H9 (cell line): ENCODE measurements around the gene BUB1. TPM values are rescaled to one million over a fixed set of nuclear protein-coding genes. Genes with fewer than 3 reads are reported as not detected.

ENCODE experiments used
- DNase-seq: peaks from one replicate; pipeline ENCODE4 v3.0.0-alpha.2; 2017
- H2AFZ ChIP-seq: one replicate; pipeline ENCODE4 v1.6.1; 2013; ENCODE audit warnings: mild to moderate bottlenecking, low read length, control low read depth, moderate library complexity
- H2AK5ac ChIP-seq: 2 replicates; pipeline ENCODE4 v1.6.1; 2013; ENCODE audit warnings: low read length, control low read depth, mixed read lengths; ENCODE audit not compliant: insufficient read length
- H2BK120ac ChIP-seq: one replicate; pipeline ENCODE4 v1.6.1; 2013; ENCODE audit warnings: low read depth, mild to moderate bottlenecking, low read length, control low read depth, inconsistent platforms; ENCODE audit not compliant: poor library complexity, severe bottlenecking
- H2BK12ac ChIP-seq: 2 replicates; pipeline ENCODE4 v1.6.1; 2013; ENCODE audit warnings: low read length, control low read depth, mixed read lengths, low read depth; ENCODE audit not compliant: insufficient read length
- H2BK15ac ChIP-seq: 2 replicates; pipeline ENCODE4 v1.6.1; 2013; ENCODE audit warnings: low read depth, low read length, control low read depth
- H2BK20ac ChIP-seq: one replicate; pipeline ENCODE4 v1.6.1; 2013; ENCODE audit warnings: low read depth, mild to moderate bottlenecking, low read length, control low read depth, inconsistent platforms; ENCODE audit not compliant: poor library complexity, severe bottlenecking
- H2BK5ac ChIP-seq: 2 replicates; pipeline ENCODE4 v1.6.1; 2013; ENCODE audit warnings: low read length, control low read depth, mixed read lengths; ENCODE audit not compliant: insufficient read length
- H3K14ac ChIP-seq: 2 replicates; pipeline ENCODE4 v1.6.1; 2013; ENCODE audit warnings: low read length, control low read depth; ENCODE audit not compliant: insufficient read depth
- H3K18ac ChIP-seq: 2 replicates; pipeline ENCODE4 v1.6.1; 2013; ENCODE audit warnings: low read depth, mild to moderate bottlenecking, mixed read lengths, low read length, control low read depth; ENCODE audit not compliant: insufficient read length
- H3K23ac ChIP-seq: 2 replicates; pipeline ENCODE4 v1.6.1; 2013; ENCODE audit warnings: low read length, control low read depth, mixed read lengths, low read depth; ENCODE audit not compliant: insufficient read length
- H3K23me2 ChIP-seq: 2 replicates; pipeline ENCODE4 v1.6.1; 2013; ENCODE audit warnings: low read depth, mild to moderate bottlenecking, mixed read lengths, low read length, control low read depth; ENCODE audit not compliant: insufficient read length, poor library complexity, severe bottlenecking
- H3K27ac ChIP-seq: 2 replicates; pipeline ENCODE4 v1.5.1; 2013; ENCODE audit warnings: low read length, control low read depth, mixed read lengths, low read depth; ENCODE audit not compliant: insufficient read length
- H3K27me3 ChIP-seq: 2 replicates; pipeline ENCODE4 v1.6.1; 2013; ENCODE audit warnings: low read length, control low read depth, inconsistent platforms; ENCODE audit not compliant: insufficient read depth
- H3K4ac ChIP-seq: 2 replicates; pipeline ENCODE4 v1.6.1; 2013; ENCODE audit warnings: low read depth, mild to moderate bottlenecking, control low read depth, inconsistent platforms, low read length, moderate library complexity
- H3K4me1 ChIP-seq: 2 replicates; pipeline ENCODE4 v1.6.1; 2013; ENCODE audit warnings: low read length, control low read depth, inconsistent platforms; ENCODE audit not compliant: insufficient read depth
- H3K4me2 ChIP-seq: 2 replicates; pipeline ENCODE4 v1.6.1; 2013; ENCODE audit warnings: low read length, control low read depth, mixed read lengths; ENCODE audit not compliant: insufficient read length, insufficient read depth
- H3K56ac ChIP-seq: 2 replicates; pipeline ENCODE4 v1.6.1; 2013; ENCODE audit warnings: low read depth, mild to moderate bottlenecking, mixed read lengths, low read length, control low read depth; ENCODE audit not compliant: insufficient read length
- H3K79me1 ChIP-seq: 2 replicates; pipeline ENCODE4 v1.6.1; 2013; ENCODE audit warnings: low read depth, mild to moderate bottlenecking, moderate library complexity, low read length, control low read depth, inconsistent platforms; ENCODE audit not compliant: insufficient read depth, poor library complexity, severe bottlenecking
- H3K79me2 ChIP-seq: 2 replicates; pipeline ENCODE4 v1.6.1; 2013; ENCODE audit warnings: low read length, control low read depth, inconsistent platforms; ENCODE audit not compliant: insufficient read depth
- H3K9ac ChIP-seq: 2 replicates; pipeline ENCODE4 v1.6.1; 2013; ENCODE audit warnings: low read length, control low read depth, mixed read lengths; ENCODE audit not compliant: insufficient read length; ENCODE audit errors: extremely low read depth
- H3K9me3 ChIP-seq: one replicate; pipeline ENCODE4 v1.6.1; 2013; ENCODE audit warnings: low read depth, low read length, inconsistent platforms; ENCODE audit not compliant: control insufficient read depth
- H3T11ph ChIP-seq: one replicate; pipeline ENCODE4 v1.6.1; 2013; ENCODE audit warnings: mild to moderate bottlenecking, low read length, control low read depth, inconsistent platforms
- H4K20me1 ChIP-seq: one replicate; pipeline ENCODE4 v1.6.1; 2013; ENCODE audit not compliant: control insufficient read depth, insufficient read length, insufficient read depth
- H4K5ac ChIP-seq: 2 replicates; pipeline ENCODE4 v1.6.1; 2013; ENCODE audit warnings: low read depth, mild to moderate bottlenecking, mixed read lengths, low read length, control low read depth; ENCODE audit not compliant: insufficient read length
- H4K8ac ChIP-seq: replicated peaks from 2 replicates; pipeline ENCODE4 v1.6.1; 2013; ENCODE audit warnings: low read length, control low read depth, mixed read lengths, low read depth; ENCODE audit not compliant: insufficient read length
- H4K91ac ChIP-seq: 2 replicates; pipeline ENCODE4 v1.6.1; 2013; ENCODE audit warnings: low read depth, mild to moderate bottlenecking, moderate library complexity, mixed read lengths, low read length, control low read depth; ENCODE audit not compliant: insufficient read length
- H3K27ac Mint-ChIP-seq, 3 experiments: 2 replicates in 2 of 3; 3 replicates in 1 of 3; pipeline ENCODE4 v1.8.0; 2020 to 2021; ENCODE audit warnings: mixed read lengths in 3 of 3, mild to moderate bottlenecking in 1 of 3, moderate library complexity in 1 of 3
- H3K27me3 Mint-ChIP-seq: 2 replicates; pipeline ENCODE4 v1.8.0; 2021; ENCODE audit warnings: low read depth, mild to moderate bottlenecking, moderate library complexity, mixed read lengths
- H3K36me3 Mint-ChIP-seq, 3 experiments: 2 replicates in 2 of 3; 3 replicates in 1 of 3; pipeline ENCODE4 v1.8.0; 2020 to 2021; ENCODE audit warnings: low read depth in 3 of 3, mixed read lengths in 3 of 3; ENCODE audit not compliant: insufficient read depth in 1 of 3
- H3K4me1 Mint-ChIP-seq, 2 experiments: 2 replicates each; pipeline ENCODE4 v1.8.0; 2020; ENCODE audit warnings: mixed read lengths in 2 of 2
- H3K4me3 Mint-ChIP-seq, 2 experiments: 2 replicates in 1 of 2; 3 replicates in 1 of 2; pipeline ENCODE4 v1.8.0; 2020 to 2021; ENCODE audit warnings: mild to moderate bottlenecking in 2 of 2, mixed read lengths in 2 of 2, moderate library complexity in 1 of 2
- H3K9me3 Mint-ChIP-seq, 2 experiments: 2 replicates in 1 of 2; 3 replicates in 1 of 2; pipeline ENCODE4 v1.8.0; 2020; ENCODE audit warnings: mild to moderate bottlenecking in 2 of 2, mixed read lengths in 2 of 2, moderate library complexity in 1 of 2
- WGBS: extraction: QIAGEN DNeasy Blood & Tissue Kit; methylation state at CpG from one replicate; pipeline ENCODE4 v1.1.7; 2013; ENCODE audit warnings: missing lambda C conversion rate, low lambda C conversion rate, mixed read lengths; ENCODE audit not compliant: insufficient read length; ENCODE audit errors: extremely low coverage; 5-methylcytosine and 5-hydroxymethylcytosine counted together
- total RNA-seq: library from RNA; stranded (reverse); gene quantifications from 2 replicates; pipeline ENCODE4 v1.2.1, GENCODE V29; 2021
- TF ChIP-seq, protein P1 (sequence below): fragments of 200-600 bp; sonication (generic); conservative IDR thresholded peaks from 3 replicates; pipeline ENCODE4 v1.8.0; 2021; ENCODE audit warnings: antibody characterized with exemption, mild to moderate bottlenecking

The BUB1 gene
- total RNA-seq, 1 experiment from 2014 or later: 144 TPM

DNA sequence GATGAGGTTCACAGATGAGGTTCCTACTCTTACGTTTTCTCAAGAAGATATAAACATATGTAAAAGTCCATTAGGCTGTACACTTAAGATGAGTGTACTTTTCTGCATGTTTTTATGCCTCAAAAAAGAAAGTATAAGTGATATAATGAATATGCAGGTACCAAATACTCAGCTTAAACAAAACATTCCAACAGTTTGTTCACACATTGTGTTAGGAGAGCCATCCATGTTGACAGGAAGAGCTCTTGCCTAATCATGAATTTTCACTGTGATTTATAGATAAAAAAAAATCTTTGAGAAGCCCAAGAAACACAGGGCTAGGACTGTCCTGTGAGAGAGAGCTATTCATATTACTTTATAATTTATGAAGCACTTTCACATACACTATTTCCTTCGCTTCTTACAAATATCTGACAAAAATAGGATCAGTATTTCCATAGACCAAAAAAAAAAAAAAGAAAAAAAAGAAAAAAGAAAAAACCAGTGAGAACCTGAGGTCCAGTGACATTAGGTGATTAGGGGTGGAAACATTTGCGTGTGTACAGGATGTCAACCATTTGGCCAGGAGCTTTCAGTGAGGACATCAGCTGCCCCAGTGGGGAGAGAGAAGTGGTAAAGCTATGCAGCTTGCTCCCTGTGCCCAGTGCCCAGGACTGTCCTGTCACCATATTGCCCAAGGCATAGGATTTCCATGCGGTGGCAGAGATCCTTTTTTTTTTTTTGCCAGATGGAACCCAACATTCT is 38.7 kb downstream of the BUB1 start:
- Histone ChIP-seq H3K4ac (no peak overlapping the region), H4K91ac (no peak overlapping the region), H2BK15ac (no peak overlapping the region), H4K5ac (no peak overlapping the region), H3K79me1 (no peaks in the 10 kb centered on the region), H3T11ph (no peak overlapping the region), H3K18ac (no peak overlapping the region), H4K8ac (no peak overlapping the region), H3K4me1 (no peaks in the 10 kb centered on the region), H3K4me2 (no peak overlapping the region), H2BK12ac (no peak overlapping the region), H2AK5ac (no peak overlapping the region), H3K9ac (no peak overlapping the region), H3K27me3 (no peaks in the 10 kb centered on the region), H2AFZ (no peak overlapping the region), H3K27ac (no peak overlapping the region), H2BK120ac (no peak overlapping the region), H3K23ac (no peak overlapping the region), H3K14ac (no peak overlapping the region), H4K20me1 (no peaks in the 10 kb centered on the region), H3K23me2 (no peaks in the 10 kb centered on the region), H2BK5ac (no peak overlapping the region), H3K56ac (no peak overlapping the region), H3K9me3 (no peaks in the 10 kb centered on the region), H3K79me2 (no peaks in the 10 kb centered on the region; the same call in 1 of the 2 replicates), H2BK20ac (no peak overlapping the region)
- H3K36me3 Mint-ChIP-seq: peaks cover 51 to 93% (median 91%) of the 10 kb centered on the region in 3 experiments
- peak overlapping the region in 1 of 3 experiments; percentile 5; a peak in 1 of 7 replicates for H3K27ac Mint-ChIP-seq
- no peak overlapping the region for H3K4me3 Mint-ChIP-seq
- no peak for DNase-seq
- no peaks in the 10 kb centered on the region for H3K27me3 Mint-ChIP-seq
- no peaks in the 10 kb centered on the region for H3K9me3 Mint-ChIP-seq
- peaks cover 11 to 14% of the 10 kb centered on the region in 2 experiments for H3K4me1 Mint-ChIP-seq
- TF ChIP-seq, protein P1, sequence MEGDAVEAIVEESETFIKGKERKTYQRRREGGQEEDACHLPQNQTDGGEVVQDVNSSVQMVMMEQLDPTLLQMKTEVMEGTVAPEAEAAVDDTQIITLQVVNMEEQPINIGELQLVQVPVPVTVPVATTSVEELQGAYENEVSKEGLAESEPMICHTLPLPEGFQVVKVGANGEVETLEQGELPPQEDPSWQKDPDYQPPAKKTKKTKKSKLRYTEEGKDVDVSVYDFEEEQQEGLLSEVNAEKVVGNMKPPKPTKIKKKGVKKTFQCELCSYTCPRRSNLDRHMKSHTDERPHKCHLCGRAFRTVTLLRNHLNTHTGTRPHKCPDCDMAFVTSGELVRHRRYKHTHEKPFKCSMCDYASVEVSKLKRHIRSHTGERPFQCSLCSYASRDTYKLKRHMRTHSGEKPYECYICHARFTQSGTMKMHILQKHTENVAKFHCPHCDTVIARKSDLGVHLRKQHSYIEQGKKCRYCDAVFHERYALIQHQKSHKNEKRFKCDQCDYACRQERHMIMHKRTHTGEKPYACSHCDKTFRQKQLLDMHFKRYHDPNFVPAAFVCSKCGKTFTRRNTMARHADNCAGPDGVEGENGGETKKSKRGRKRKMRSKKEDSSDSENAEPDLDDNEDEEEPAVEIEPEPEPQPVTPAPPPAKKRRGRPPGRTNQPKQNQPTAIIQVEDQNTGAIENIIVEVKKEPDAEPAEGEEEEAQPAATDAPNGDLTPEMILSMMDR: no peak
- no CpG with 5 or more reads among the region's 4 CpGs for WGBS
